Measurements from ENCODE around the gene COL6A6.

The COL6A6 gene, protein sequence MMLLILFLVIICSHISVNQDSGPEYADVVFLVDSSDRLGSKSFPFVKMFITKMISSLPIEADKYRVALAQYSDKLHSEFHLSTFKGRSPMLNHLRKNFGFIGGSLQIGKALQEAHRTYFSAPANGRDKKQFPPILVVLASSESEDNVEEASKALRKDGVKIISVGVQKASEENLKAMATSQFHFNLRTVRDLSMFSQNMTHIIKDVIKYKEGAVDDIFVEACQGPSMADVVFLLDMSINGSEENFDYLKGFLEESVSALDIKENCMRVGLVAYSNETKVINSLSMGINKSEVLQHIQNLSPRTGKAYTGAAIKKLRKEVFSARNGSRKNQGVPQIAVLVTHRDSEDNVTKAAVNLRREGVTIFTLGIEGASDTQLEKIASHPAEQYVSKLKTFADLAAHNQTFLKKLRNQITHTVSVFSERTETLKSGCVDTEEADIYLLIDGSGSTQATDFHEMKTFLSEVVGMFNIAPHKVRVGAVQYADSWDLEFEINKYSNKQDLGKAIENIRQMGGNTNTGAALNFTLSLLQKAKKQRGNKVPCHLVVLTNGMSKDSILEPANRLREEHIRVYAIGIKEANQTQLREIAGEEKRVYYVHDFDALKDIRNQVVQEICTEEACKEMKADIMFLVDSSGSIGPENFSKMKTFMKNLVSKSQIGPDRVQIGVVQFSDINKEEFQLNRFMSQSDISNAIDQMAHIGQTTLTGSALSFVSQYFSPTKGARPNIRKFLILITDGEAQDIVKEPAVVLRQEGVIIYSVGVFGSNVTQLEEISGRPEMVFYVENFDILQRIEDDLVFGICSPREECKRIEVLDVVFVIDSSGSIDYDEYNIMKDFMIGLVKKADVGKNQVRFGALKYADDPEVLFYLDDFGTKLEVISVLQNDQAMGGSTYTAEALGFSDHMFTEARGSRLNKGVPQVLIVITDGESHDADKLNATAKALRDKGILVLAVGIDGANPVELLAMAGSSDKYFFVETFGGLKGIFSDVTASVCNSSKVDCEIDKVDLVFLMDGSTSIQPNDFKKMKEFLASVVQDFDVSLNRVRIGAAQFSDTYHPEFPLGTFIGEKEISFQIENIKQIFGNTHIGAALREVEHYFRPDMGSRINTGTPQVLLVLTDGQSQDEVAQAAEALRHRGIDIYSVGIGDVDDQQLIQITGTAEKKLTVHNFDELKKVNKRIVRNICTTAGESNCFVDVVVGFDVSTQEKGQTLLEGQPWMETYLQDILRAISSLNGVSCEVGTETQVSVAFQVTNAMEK (N-terminal part only)

DNA sequence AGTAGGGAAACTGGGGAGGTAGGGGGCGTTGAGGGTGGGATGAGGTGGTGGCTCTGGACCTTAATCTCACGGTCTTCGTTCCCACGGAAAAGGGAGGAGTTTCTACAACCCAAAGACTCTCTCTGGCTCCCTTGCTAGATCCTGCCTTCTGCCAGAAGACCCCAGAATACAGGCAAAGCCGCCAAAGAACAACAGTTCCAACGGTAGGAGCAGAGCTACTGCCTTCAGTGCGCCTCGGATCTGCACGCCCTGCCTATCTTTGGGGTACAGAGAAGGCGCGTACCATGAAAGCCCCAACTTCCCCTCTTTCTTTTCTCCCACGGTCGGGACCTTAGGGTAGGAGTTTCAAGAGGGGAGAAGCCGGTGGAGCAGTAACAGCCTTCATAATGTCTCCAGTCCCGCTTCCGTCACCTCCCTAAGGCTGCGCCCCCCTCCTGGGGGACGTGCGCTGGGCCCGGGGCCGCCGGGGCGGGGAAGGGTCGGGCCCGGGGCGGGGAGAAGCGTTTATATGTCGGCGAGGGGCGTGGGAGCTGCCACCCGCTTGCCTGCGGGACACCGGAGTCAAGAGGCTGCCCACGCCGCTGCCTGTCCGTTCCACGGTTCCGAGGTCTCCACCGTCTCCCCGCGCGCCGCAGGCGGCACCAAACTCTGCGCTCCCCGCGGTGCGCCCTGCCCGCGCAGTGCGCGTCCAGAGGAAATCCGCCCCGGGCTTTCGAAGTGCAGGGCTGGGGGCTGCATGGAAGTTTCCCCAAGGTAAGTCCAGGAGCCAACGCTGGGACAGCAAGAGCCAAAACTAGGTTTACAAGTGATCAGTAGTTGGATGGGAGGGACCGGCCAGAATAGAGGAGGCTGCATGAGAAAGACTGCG, at the start of gene COL6A6:
Gene COL6A6 (plus strand): TSS at position 533 of the 868 bp plus-strand sequence. CDS start 43,188 bp downstream, outside the sequence.
- no peak for DNase-seq

DNA sequence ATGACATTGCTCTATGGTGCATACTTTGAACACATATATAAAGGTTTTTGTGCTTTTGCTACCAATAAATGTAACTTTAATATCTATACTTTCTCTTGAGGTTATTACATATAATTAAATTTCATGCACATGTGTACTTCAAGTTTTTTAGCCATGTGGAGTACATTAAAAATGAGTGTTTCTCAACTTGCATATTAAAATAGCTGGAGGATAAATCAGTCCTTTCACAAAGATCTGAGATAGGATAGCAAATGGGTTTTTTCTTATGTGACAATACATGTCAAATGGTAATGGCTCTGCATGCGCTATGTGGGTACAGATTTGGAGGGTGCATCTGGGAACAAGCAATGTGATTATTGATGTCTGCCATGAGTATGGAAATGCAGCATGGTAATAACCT, 48.7 kb upstream of the COL6A6 start:
- DNase-seq = no peak

DNA sequence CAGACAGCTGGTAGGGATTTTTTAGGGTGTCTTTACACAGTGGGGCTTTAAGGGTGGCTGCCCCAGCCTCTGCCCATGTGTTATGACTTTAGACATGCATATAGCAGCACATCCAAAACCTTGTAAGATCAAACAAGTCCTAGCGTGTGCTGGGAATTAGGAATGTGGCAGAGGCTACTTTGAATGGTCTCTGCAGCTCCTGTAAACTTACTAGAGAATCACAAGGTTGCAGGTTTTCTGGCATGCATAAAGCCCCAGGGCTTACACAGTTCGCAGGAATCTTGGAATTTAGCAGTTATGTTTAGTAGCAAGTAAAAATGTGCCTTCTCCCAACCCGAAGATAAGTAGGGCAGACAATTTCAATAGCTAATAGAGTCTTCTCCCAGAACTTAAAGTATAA, 46.9 kb upstream of the COL6A6 start:
- DNase-seq = no peak

DNA sequence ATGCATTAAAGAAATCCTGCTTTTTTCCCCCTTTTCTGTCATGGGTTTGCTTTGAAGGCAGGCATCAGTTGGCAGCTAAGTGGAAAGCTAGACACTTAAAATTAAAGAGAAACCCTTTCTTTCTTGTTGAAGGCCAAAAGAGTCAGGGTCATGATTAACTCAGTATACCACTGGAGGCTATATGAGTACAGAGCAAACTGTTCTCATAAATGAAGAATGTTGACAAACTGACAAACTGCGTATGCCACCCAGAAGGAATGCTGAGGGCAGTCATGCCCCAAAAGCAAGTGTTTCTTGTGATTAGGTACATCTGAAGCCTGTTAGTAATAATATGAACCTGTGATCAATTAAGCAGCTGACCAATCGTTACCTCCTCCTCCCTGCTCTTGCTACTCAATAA, 43.6 kb upstream of the COL6A6 start:
- no peak for DNase-seq

DNA sequence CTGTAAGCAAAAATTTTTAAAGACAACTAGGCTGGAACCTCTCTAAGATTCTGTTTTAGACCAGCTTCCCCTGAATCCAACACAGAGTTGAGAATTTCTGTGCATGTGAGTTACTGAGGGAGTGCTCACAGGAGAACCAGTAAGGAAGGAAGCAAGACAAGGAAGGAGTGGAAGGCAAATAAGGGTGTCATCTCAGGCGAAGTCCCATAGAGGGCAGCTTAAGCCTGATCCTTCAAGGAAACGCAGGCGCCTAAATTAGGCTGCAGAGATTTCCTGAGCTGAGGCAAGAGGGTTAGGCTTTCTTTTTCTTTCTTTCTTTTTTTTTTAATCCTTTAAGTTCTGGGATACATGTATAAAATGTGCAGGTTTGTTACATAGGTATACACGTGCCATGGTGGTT, 36.2 kb upstream of the COL6A6 start:
- peak; percentile 78 for DNase-seq

DNA sequence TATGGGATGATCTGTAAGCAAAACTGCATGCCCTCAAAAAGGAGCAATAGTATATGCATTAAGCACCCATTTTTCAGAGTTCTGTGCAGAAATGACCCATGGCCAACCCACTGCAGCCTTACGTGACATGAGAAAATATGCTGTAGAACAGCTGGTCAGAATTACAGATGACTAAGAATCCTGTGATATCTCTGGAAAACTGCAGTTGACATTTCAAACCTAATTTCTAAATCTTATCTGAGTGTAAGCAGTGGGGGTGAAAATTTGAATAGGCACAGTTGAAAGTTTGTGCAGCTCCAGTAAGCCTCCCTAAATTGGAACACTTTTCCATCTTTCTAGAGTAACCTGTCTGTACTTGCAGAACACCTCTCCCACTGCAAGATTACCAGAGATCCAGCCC, 28.7 kb upstream of the COL6A6 start:
- DNase-seq = peak; percentile 56

DNA sequence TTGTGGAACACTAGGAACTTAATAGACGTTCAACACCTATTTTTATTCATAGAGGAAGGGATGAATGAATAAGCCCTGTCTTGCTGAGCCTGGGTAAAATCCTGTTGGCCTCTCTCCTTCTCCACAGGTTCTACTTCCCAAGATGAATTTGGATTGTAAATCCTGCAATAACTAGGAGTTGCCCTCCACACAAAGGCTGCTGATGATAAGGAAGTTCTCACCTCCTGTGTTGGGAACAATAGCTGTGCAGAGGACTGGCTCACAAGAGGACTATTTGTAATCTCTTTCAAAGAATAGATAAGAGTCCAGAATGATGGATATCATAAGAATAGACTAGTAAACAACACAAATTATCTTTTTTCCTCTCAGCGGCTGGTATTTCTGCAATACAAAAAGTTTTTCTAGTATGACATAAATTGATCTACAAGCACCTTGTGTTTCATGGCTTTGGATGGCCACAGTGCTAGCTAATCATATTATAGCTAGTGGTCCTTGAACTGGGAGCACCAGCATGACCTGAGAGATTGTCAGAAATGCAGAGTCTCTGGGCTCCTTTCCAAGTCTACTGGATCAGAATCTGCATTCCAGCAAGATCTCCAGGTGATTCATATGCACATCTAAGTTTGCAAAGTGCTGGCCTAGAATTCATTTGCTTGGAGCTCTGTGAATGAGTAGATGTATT, 28.1 kb upstream of the COL6A6 start:
- no peak for DNase-seq

DNA sequence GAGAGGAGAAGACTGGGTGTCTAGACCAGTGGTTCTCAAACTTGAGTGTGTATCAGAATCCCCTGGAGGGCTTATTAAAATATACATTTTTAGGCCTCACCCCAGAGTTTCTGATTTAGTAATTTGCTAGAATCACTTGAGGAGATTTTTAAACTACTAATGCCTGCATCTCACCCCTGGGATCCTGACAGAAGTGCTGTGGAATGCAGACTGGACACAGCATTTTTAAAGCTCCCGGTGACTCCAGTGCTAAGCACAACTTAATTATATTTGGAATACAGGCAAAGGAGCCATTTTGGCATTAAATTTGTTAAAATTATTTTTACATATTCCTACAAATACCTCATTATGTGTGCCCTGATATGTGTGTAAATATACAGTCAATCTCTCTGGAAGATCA, 26.7 kb upstream of the COL6A6 start:
- peak; percentile 14 for DNase-seq

DNA sequence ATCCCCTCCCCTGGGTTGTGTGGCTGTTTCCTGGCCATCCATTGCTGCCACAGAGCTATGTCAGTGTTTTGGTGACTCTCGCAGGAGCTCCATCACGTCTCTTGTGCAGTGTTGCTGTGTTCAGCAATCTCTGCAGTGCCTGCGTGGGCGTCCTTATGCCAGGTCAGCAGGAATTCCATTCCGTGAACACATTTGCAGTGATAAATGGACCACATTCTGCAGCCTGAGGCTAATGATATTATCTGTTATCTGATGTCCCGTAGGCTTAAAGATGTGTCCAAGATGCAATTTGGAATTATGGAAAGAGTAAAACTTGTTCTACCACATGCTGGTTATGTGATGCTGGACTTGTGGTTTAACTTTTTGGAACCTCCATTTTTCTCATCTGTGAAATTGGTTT, 25.5 kb upstream of the COL6A6 start:
- DNase-seq = no peak

DNA sequence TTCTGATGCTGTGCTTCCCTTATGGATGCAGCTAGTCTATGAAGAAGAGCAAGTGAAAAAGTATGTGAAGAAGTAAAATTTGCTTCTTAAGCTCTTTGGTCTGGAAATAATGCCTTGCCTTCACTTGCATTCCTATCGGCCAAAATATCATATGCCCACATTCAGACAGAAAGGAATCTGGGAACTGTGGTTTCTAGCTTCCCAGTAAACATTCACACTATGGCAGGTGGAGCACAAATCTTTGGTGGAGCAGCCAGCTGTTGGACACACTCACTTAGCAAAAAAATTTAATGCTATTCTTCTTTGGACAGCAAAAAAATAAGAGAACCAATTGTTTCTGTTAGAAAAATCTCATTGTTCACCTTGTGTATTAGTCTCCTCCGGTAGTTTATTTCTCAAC, 12.3 kb upstream of the COL6A6 start:
- DNase-seq = no peak

DNA sequence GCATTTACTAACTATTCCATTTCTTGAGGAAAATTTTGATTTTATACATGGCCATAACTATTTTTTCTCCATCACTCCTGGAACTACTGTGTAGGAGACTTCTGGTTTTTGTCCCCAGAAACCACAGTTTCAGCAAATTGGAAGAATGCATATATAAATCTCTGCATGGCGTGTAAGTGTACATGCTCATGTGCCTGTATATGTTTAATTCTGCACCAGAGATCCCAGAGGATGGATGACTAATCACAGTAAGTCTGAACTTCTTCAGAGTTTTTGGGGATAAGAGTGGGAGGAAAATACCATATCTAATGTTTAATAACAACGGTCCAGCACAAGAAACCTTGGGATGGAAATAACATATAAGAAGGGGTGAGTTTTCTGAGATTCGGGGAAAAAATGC, 10.9 kb upstream of the COL6A6 start:
- DNase-seq = no peak

DNA sequence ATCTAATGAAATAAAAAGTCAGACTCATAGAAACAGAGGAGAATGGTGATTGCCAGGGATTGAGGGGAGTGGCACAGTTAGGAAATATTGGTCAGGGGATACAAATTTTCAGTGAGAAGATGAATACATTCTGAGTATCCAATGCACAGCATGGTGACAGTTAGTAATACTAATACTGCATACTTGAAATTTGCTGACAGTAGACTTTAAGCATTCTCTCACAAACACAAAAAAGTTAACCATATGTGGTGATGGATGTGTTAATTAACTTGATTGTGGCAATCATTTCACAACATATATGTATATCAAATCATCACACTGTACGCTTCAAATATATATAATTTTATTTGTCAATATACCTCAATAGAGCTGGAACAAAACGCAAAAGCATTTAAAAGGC, 9.2 kb upstream of the COL6A6 start:
- no peak for DNase-seq

DNA sequence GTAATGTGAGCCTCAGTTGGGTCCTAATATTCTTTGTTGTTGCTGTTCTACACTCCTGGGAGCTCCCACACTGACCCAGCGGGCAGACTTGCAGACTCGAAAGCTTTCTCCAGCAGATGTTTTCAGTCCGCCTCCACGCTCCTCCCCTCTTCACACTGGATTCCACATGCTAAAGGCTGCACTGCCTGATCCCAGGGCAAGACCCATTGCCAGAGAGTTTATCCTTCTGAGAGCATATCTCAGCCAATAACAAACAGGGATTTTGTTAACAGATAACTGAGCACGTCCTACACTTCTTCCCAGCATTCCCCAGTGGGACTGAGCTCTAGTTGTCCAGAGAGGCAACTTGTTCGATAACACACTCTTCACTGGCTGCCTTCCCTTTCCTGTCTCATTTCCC, 8.0 kb upstream of the COL6A6 start:
- no peak for DNase-seq

DNA sequence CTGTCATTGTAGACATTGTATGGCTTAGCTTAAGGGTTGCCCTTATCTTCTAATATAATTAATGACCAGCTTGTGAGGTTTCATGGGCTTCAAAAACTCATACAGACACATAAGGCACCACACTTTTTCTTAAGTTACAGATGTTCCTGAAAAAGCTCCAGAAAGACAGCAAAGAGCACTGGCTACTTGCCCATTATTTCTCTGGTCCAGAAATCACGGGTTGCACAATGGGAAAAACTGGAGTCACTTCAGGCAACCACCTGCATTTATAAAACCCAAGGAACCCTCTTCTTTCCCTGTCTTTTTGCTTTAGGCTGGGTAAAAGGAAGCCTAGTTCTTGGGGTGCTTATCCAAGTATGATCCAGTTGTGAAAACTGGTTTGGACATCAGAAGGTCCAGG, 2.3 kb upstream of the COL6A6 start:
- no peak for DNase-seq

DNA sequence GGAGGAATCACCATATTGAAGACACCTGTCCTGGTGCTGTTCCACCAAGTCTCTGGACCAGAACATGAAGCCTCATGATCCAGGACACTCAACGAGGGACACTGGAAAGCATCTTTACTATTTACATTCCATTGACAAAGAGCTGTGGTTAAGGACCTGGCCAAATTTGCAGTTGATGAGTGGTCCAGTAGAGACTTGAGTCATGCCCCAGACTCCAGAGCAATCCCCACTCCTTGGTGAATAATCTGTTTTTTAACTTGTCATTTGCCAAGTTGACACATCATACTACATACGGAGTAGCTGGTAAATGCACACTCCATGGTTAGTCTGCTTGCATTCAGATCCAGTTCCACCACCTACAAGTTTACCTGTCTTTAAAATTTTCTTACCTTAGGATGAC, 1.2 kb upstream of the COL6A6 start:
- DNase-seq = no peak

DNA sequence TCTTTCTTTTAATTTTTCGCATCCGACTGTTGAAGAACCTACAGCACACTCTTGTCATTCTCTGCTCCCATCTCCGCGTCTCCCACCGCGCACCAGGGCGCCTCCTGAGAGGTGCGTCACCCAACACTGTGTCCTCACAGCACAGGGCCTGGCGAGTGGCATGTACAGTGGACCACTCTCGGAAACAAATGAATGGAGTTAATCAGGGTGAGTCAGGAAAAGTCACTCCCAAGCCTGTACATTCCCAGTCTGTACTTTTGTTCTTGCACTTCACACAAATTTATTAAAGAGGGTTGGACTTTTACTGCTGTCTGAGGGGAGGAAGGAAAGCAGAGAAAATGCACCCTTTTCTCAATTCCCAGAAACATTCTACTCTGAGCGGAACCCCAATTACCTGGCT, 625 bp downstream of the COL6A6 start:
- DNase-seq = no peak

DNA sequence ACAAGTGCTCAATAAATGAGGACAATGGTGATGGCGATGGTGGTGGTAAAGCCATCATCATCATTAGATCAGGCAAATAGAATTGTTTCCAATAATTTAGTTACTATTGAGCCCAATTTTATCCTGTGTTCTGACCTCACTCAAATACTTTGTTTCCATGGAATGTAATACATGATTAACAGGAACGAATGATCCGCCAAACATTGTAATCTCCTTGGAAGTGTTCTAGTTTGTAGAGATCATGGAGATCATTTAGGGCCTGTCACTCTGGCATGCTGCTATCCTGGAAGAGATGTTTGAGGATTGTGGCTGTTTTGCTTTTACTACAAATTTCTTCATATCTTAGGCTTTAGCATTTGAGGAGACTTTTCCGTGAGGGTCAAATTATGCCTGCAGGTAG, 2.8 kb downstream of the COL6A6 start:
- DNase-seq = no peak

DNA sequence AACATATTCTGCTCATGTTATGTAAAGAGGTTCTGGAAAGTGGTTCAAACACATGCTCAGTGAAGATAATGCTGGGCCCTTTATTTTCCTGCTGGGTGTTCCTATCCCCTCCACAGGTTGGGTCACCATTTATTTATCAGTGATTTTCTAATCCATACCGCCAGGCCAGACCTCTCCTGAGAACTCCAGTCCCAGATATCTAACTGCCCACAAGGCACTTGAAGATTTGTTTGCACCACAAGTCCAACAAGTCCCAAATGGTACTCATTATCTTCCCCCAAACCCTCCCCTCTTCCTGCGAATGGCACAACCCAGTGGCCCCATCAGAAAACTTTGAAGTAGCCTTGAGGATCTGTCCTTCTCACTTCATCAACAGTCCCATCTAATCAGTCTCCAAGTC, 5.4 kb downstream of the COL6A6 start:
- DNase-seq = no peak

DNA sequence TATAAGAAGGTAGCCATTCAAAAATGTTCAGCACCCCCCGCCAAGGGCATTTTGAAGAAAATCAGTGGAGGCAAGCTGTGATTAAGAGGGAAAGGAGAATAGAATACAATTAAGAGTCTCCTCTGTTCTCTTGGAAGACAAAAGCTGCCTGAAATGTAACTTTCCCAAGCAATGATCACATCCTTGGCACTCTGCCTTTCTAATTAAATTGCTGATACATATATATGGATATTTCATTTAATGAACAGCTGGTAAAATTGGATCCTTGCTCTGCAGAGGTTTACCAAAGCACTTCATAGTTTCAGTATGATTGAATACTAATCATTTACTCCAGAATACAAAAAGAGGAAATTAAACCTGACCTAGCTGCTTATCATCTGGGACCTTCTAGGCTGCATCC, 10.4 kb downstream of the COL6A6 start:
- DNase-seq = no peak

DNA sequence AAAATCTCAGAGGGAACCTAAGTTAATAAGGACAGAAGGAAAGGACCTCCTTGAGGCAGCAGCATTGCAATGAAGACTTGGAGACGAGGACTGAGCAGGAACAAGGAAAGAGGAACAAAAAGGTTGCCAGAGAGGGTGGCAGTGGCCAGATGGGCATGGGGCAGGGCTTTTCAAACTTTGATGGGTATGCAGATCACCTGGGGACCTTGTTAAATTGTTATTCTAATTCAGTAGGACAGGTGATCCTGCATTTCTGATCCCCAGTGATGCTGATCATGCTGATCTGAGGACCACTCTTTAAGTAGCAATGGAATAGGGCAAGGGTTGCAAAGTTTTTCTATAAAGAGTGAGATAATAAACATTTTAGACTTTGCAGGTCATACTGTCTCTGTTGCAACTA, 11.1 kb downstream of the COL6A6 start:
- no peak for DNase-seq

DNA sequence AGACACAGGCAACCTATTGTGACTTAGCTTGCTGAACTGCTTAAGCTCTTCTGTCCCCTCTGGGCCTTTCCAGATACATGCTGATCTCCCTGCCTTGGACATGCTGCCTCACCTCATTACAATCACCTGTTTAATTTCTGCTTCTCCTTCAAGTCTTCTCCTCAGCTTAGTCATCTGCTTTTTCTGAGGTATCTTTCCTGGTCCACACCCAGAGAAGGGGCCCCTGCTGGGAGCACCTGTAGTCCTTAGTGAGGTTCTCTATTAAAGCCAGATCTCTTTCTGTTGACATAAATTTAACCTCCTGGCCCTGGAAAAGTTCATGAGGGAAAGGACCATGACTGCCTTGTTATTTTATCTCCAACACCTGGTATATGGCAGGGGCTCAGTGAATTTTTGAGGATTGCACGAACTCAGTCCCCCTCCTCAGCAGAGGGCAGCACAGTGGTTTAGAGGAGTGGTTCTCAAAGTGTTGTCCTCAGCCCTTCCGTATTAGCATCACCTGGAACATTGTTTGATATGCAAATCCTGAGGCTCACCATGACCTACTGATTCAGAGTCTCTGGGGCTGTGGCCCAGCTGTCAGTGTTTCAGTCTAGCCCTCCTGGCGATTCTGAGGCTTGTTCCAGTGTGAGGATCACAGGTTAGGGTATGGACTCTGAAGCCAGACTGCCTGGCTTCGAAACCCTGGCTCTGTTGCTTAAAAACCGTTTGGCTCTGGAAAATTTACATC, 12.7 kb downstream of the COL6A6 start:
- DNase-seq = no peak

Measured in amniotic stem cell (primary cell).